Fibroblast of villous mesenchyme (primary cell): ENCODE results near the gene ONECUT3. TPM values are rescaled to one million over a fixed set of nuclear protein-coding genes. Genes with fewer than 3 reads are reported as not detected.

Experiments
- DNase-seq: peaks from one replicate; pipeline ENCODE4 v3.0.0-alpha.2; 2010; ENCODE audit warnings: low read depth
- H3K4me3 ChIP-seq: 2 replicates; pipeline ENCODE4 v1.5.1; 2011; ENCODE audit warnings: low read depth, mild to moderate bottlenecking, low read length
- CTCF ChIP-seq: IDR thresholded peaks from 2 replicates; pipeline ENCODE4 v1.5.1; 2012; ENCODE audit warnings: low read depth, mild to moderate bottlenecking, low read length; ENCODE audit not compliant: insufficient read depth
- total RNA-seq: library from RNA; depleted of rRNA; stranded (reverse); fragments of >200 nt; gene quantifications from 2 replicates; pipeline ENCODE4 v1.2.3, GENCODE V29; 2012

The ONECUT3 gene
- total RNA-seq, 1 donor, result not detected

- no peak for TF ChIP-seq CTCF
- no peak for DNase-seq
- H3K4me3 ChIP-seq, result no peak overlapping the region
Observed at GRCh38 chr19:1762243-1763117, 9.2 kb downstream of the ONECUT3 start.

GRCh38 chr19:1763648-1764639 lies 10.6 kb downstream of the ONECUT3 start:
- H3K4me3 ChIP-seq, result no peak overlapping the region
- no peak for DNase-seq
- no peak for TF ChIP-seq CTCF

- no peak for DNase-seq
- no peak for TF ChIP-seq CTCF
- H3K4me3 ChIP-seq, result no peak overlapping the region
Observed at GRCh38 chr19:1764729-1765128, 11.4 kb downstream of the ONECUT3 start.

GRCh38 chr19:1765232-1765903 lies 12.1 kb downstream of the ONECUT3 start:
- no peak for TF ChIP-seq CTCF
- no peak overlapping the region for H3K4me3 ChIP-seq
- no peak for DNase-seq

- no peak for DNase-seq
- no peak for TF ChIP-seq CTCF
- no peak overlapping the region for H3K4me3 ChIP-seq
Observed at GRCh38 chr19:1765904-1766799, 12.8 kb downstream of the ONECUT3 start.
